CD14-positive monocyte (primary cell): Measurements from ENCODE around the gene CALB2. TPM values are rescaled to one million over a fixed set of nuclear protein-coding genes. Genes with fewer than 3 reads are reported as not detected.

Experiments
- DNase-seq, 3 donors: peaks; one replicate each; pipeline ENCODE4 v3.0.0-alpha.2; 2011 to 2022
- H2AFZ ChIP-seq: 2 replicates; pipeline ENCODE4 v1.6.0; 2012; ENCODE audit warnings: mild to moderate bottlenecking, low read depth, low read length, inconsistent platforms; ENCODE audit not compliant: insufficient read depth, poor library complexity, severe bottlenecking
- H3K27ac ChIP-seq, 2 donors: 1 replicate in 1 of 2; 2 replicates in 1 of 2; pipeline ENCODE4 v1.5.1; 2012 to 2013; ENCODE audit warnings: low read length in 2 of 2, control low read depth in 1 of 2, inconsistent platforms in 1 of 2, low read depth in 1 of 2, mild to moderate bottlenecking in 1 of 2
- H3K27me3 ChIP-seq, 2 donors: one replicate each; pipeline versions ENCODE4 v1.6.0 to v1.6.1; 2011 to 2013; ENCODE audit warnings: low read length in 2 of 2; ENCODE audit not compliant: control insufficient read depth in 2 of 2, insufficient read depth in 2 of 2
- H3K36me3 ChIP-seq, 2 donors: replicated peaks in 1 of 2; 1 replicate in 1 of 2; 2 replicates in 1 of 2; pipeline versions ENCODE4 v1.5.1 to v1.6.1; 2012 to 2013; ENCODE audit warnings: low read length in 2 of 2, control low read depth in 1 of 2, inconsistent platforms in 1 of 2, mild to moderate bottlenecking in 1 of 2; ENCODE audit not compliant: insufficient read depth in 2 of 2, control insufficient read depth in 1 of 2
- H3K4me1 ChIP-seq, 2 donors: 1 replicate in 1 of 2; 2 replicates in 1 of 2; pipeline versions ENCODE4 v1.5.1 to v1.6.1; 2012 to 2013; ENCODE audit warnings: low read length in 2 of 2, control low read depth in 1 of 2, inconsistent platforms in 1 of 2, mild to moderate bottlenecking in 1 of 2, moderate library complexity in 1 of 2; ENCODE audit not compliant: insufficient read depth in 2 of 2, control insufficient read depth in 1 of 2
- H3K4me2 ChIP-seq: replicated peaks from 2 replicates; pipeline ENCODE3; 2012; ENCODE audit warnings: low read length, moderate library complexity, mild to moderate bottlenecking; ENCODE audit not compliant: poor library complexity, severe bottlenecking; ENCODE audit errors: extremely low read depth
- H3K4me3 ChIP-seq, 3 experiments: fragments of 200-600 bp in 1 of 3; sonication (generic) in 1 of 3; replicated peaks in 1 of 3; 1 replicate in 2 of 3; 2 replicates in 1 of 3; pipeline ENCODE4 v1.5.1; 2011 to 2013; ENCODE audit warnings: low read length in 3 of 3, mild to moderate bottlenecking in 3 of 3, control low read depth in 2 of 3, low read depth in 2 of 3, inconsistent platforms in 1 of 3, moderate library complexity in 1 of 3
- H3K79me2 ChIP-seq: 2 replicates; pipeline ENCODE4 v1.6.0; 2012; ENCODE audit warnings: mild to moderate bottlenecking, control low read depth, inconsistent platforms, low read length, moderate library complexity; ENCODE audit not compliant: insufficient read depth
- H3K9ac ChIP-seq: 2 replicates; pipeline ENCODE4 v1.6.0; 2017; ENCODE audit warnings: low read length, mild to moderate bottlenecking; ENCODE audit not compliant: insufficient read depth, poor library complexity, severe bottlenecking
- H3K9me3 ChIP-seq, 2 donors: replicated peaks in 1 of 2; 1 replicate in 1 of 2; 2 replicates in 1 of 2; pipeline versions ENCODE4 v1.5.1 to v1.6.1; 2012 to 2013; ENCODE audit warnings: low read length in 2 of 2, control low read depth in 1 of 2; ENCODE audit not compliant: control insufficient read depth in 1 of 2, insufficient read depth in 1 of 2
- H4K20me1 ChIP-seq: 2 replicates; pipeline ENCODE4 v1.6.0; 2012; ENCODE audit warnings: mild to moderate bottlenecking, low read length, control low read depth, moderate library complexity; ENCODE audit not compliant: insufficient read depth
- H3K27ac Mint-ChIP-seq, 7 donors: one replicate each; pipeline ENCODE4 v1.8.0; 2020; ENCODE audit warnings: mild to moderate bottlenecking in 7 of 7, mixed read lengths in 7 of 7, moderate library complexity in 6 of 7, inconsistent platforms in 2 of 7
- H3K27me3 Mint-ChIP-seq, 3 donors: one replicate each; pipeline ENCODE4 v1.8.0; 2021 to 2022; ENCODE audit warnings: low read depth in 3 of 3, mild to moderate bottlenecking in 3 of 3, mixed read lengths in 3 of 3, moderate library complexity in 3 of 3, inconsistent platforms in 1 of 3
- H3K36me3 Mint-ChIP-seq, 2 donors: one replicate each; pipeline ENCODE4 v1.8.0; 2020; ENCODE audit warnings: mixed read lengths in 2 of 2, inconsistent platforms in 1 of 2, mild to moderate bottlenecking in 1 of 2
- H3K4me1 Mint-ChIP-seq: one replicate; pipeline ENCODE4 v1.8.0; 2020; ENCODE audit warnings: mild to moderate bottlenecking, mixed read lengths
- H3K4me3 Mint-ChIP-seq, 2 donors: one replicate each; pipeline ENCODE4 v1.8.0; 2020; ENCODE audit warnings: mild to moderate bottlenecking in 2 of 2, mixed read lengths in 2 of 2, moderate library complexity in 1 of 2
- H3K9me3 Mint-ChIP-seq, 7 donors: one replicate each; pipeline ENCODE4 v1.8.0; 2020 to 2022; ENCODE audit warnings: mixed read lengths in 7 of 7, mild to moderate bottlenecking in 6 of 7, moderate library complexity in 6 of 7, inconsistent platforms in 2 of 7
- WGBS: methylation state at CpG from one replicate; pipeline ENCODE4 v1.1.5; 2013; ENCODE audit warnings: missing lambda C conversion rate; ENCODE audit not compliant: insufficient coverage; 5-methylcytosine and 5-hydroxymethylcytosine counted together
- intact Hi-C, 2 donors: fragments of 100-400 bp; cut with micrococcal nuclease; formaldehyde crosslinking; loops; one replicate each; pipeline versions ENCODE4 v1.15.0 to v1.15.1; 2023
- polyA plus RNA-seq, 3 donors: library from polyadenylated mRNA; depleted of rRNA in 1 of 3; unstranded in 2 of 3; stranded (reverse) in 1 of 3; fragments of 300-500 nt in 2 of 3; fragments of >200 nt in 1 of 3; fragmentation: Illumina TruSeq in 2 of 3; gene quantifications; 1 replicate in 2 of 3; 2 replicates in 1 of 3; pipeline ENCODE4 v1.2.3, GENCODE V29; 2012 to 2021
- TF ChIP-seq, protein P1 (sequence below): fragments of 200-600 bp; IDR thresholded peaks from one replicate; pipeline ENCODE4 v1.8.0; 2022; ENCODE audit warnings: antibody characterized with exemption, mild to moderate bottlenecking

Gene CALB2
- polyA plus RNA-seq, 3 donors: not detected

DNA sequence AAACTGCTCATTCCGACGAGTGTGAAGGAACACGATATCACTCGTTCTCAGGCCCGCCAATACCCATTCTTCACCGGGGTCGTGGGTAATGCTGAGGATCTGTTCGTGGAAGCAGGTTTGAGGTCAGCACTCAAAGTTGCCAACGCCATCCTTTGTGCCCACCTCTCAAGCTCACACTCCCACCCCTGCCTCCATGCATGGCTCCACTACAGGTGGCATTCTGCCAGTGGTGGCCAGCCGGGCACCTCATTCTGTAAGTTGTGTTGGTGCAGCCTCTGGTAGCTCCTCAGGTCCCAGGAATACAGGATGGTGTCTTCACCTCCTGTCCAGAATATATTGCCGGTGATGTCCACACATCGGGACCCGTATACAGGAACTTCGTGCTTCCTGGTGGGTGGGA is 72.7 kb downstream of the CALB2 start:
- Histone ChIP-seq H3K36me3 (no peaks in the 10 kb centered on the region), H3K79me2 (no peaks in the 10 kb centered on the region), H3K9ac (no peak overlapping the region), H3K9me3 (no peaks in the 10 kb centered on the region), H2AFZ (no peak overlapping the region), H3K4me1 (no peaks in the 10 kb centered on the region), H3K4me3 (no peak overlapping the region), H3K4me2 (no peak overlapping the region), H4K20me1 (no peaks in the 10 kb centered on the region), H3K27me3 (peaks cover 8 to 12% of the 10 kb centered on the region in 2 donors), H3K27ac (no peak overlapping the region)
- intact Hi-C loops: no loop called here
- H3K9me3 Mint-ChIP-seq: peaks cover 0 to 17% (median 6%) of the 10 kb centered on the region in 7 donors
- H3K27me3 Mint-ChIP-seq: peaks cover 16 to 23% (median 18%) of the 10 kb centered on the region in 3 donors
- WGBS: 98% methylated on average over 6 of the region's 14 CpGs
- H3K27ac Mint-ChIP-seq: no peak overlapping the region
- H3K36me3 Mint-ChIP-seq: no peaks in the 10 kb centered on the region
- TF ChIP-seq, protein P1, sequence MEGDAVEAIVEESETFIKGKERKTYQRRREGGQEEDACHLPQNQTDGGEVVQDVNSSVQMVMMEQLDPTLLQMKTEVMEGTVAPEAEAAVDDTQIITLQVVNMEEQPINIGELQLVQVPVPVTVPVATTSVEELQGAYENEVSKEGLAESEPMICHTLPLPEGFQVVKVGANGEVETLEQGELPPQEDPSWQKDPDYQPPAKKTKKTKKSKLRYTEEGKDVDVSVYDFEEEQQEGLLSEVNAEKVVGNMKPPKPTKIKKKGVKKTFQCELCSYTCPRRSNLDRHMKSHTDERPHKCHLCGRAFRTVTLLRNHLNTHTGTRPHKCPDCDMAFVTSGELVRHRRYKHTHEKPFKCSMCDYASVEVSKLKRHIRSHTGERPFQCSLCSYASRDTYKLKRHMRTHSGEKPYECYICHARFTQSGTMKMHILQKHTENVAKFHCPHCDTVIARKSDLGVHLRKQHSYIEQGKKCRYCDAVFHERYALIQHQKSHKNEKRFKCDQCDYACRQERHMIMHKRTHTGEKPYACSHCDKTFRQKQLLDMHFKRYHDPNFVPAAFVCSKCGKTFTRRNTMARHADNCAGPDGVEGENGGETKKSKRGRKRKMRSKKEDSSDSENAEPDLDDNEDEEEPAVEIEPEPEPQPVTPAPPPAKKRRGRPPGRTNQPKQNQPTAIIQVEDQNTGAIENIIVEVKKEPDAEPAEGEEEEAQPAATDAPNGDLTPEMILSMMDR: no peak
- DNase-seq: no peak
- H3K4me1 Mint-ChIP-seq: no peaks in the 10 kb centered on the region
- H3K4me3 Mint-ChIP-seq: no peak overlapping the region

DNA sequence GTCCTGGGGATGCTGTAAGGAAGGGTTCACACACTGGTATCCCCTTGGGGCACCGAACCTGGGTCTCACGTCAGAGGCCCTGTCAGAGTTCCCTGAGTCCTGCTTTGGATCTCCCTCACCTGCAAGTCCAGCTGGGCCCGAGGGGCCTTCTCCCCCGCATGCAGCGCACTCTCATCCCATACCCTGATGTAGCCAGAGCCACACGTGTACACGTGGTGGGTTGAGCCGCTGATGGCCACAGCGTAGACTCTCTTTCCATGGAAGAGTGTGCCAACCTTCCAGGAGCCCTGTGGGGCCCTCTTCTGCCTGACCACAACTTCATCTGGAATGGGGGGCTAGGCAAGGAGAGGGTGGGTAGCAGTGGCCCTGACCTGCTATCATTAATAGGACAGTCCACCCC is 73.5 kb downstream of the CALB2 start:
- WGBS: 92% methylated on average over 8 of the region's 9 CpGs
- H3K4me1 ChIP-seq: no peaks in the 10 kb centered on the region
- H3K36me3 ChIP-seq: no peaks in the 10 kb centered on the region
- peaks cover 0 to 16% (median 5%) of the 10 kb centered on the region in 7 donors for H3K9me3 Mint-ChIP-seq
- H3K4me3 Mint-ChIP-seq: no peak overlapping the region
- no peaks in the 10 kb centered on the region for H3K79me2 ChIP-seq
- no peak overlapping the region for H3K27ac ChIP-seq
- intact Hi-C loops: no loop called here
- DNase-seq: no peak
- no peaks in the 10 kb centered on the region for H3K36me3 Mint-ChIP-seq
- H3K27me3 Mint-ChIP-seq: peaks cover 9 to 15% (median 10%) of the 10 kb centered on the region in 3 donors
- H2AFZ ChIP-seq: no peak overlapping the region
- H3K27ac Mint-ChIP-seq: no peak overlapping the region
- H4K20me1 ChIP-seq: no peaks in the 10 kb centered on the region
- H3K9me3 ChIP-seq: no peaks in the 10 kb centered on the region
- no peak overlapping the region for H3K4me2 ChIP-seq
- H3K4me1 Mint-ChIP-seq: no peaks in the 10 kb centered on the region
- H3K9ac ChIP-seq: no peak overlapping the region
- TF ChIP-seq, protein P1: no peak
- no peak overlapping the region for H3K4me3 ChIP-seq
- H3K27me3 ChIP-seq: peaks cover under 1 to 4% of the 10 kb centered on the region in 2 donors
